HG02759 (cell line): Measurements from ENCODE around the gene RPS15A.
"Not testable (repeated sequence)": the region's sequence is repeated elsewhere in the genome, so short reads cannot be mapped to it uniquely, and the experiment has no call there.

ENCODE experiments used
- ATAC-seq: cut with Tn5 transposase; IDR thresholded peaks from one replicate; pipeline ENCODE4 v1.9.1; 2021; ENCODE audit warnings: mild to moderate bottlenecking, moderate library complexity; ENCODE audit not compliant: unreplicated experiment

RPS15A gene

DNA sequence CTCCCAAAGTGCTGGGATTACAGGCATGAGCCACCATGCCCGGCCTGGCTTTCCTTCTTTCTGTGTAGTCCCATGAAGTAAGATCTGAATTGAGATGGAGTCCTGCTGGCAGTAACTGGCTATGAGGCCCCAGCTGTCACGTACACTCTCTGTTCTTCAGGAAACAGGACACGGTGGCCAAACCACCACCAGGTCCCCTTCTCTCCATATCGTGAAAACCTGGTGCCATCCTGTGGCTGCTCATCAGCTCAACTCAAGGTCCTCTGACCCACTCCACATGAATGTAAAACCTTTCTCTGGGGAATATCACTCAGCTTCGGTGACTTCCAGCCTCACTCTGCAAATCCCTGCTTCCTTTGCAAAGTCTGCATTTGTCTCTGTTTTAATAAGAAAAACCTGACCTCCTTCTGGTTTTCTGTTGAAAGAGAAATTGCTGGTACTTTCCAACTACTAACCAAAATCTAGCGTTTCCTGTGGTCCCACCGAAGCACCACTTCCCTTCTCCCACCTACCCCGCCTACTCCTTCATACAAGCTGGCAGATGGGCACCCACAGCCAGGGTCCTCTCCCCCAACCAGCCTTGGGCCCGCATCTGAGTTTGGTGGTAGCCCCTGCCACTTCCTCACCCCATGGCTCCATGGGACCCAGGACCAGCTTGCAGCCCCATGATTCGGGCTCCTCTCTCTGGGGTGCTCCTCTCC, 32.0 kb downstream of the RPS15A start:
- ATAC-seq = peak; percentile 52

DNA sequence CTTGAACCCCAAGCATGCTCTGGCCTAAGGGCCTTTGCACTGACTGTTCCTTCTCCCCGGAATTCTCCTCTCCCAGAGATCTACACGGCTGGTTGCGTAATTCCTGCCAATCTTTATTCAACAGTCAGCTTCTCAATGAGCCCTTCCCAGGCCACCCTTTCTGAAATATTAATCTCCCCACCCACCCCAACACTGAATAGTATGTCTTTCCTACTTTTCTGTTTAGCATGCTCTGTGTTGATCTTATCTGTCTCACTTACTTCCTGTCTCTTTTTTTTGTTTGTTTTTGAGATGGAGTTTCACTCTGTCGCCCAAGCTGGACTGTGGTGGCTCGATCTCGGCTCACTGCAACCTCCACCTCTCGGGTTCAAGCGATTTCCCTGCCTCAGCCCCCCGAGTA, 33.5 kb downstream of the RPS15A start:
- ATAC-seq = not testable (repeated sequence)

DNA sequence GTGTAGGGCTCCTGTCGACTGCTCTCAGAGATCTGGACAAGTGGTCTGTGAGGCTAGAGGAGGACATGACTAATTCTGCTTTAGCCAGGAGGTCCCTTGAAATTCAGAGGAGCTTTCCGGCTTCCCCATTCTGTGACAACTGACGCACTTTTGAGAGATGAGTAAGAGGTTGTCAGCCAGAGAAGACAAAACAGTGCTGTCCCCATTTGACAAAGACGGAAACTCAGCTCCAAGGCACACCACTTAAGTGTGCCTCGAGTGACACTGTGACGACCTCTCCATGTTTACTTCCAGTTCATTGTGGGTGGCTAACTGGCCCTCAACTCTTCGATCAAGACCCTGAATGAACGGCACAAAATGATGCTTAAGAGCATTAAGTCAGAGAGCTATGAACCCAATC, 47.3 kb downstream of the RPS15A start:
- ATAC-seq = not testable (repeated sequence)

DNA sequence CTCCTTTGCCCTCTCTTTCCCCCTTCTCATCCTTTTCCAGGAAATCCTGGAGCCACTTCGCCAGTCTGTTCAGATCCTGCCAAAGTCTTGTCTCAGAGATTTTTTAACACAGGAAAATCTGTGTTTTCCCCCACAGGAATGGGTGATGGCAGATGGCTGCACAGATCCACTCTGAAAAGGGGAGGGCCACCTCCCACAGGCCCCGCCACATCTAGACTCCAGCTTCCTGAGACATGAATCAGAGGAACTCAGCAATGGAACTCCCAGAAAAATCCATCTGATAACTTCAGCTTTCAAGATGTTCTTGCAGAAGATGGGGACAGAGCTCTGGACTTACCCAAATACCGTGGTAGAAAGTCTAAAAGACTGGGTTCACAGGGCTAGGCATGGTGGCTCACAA, 50.1 kb downstream of the RPS15A start:
- ATAC-seq = not testable (repeated sequence)

DNA sequence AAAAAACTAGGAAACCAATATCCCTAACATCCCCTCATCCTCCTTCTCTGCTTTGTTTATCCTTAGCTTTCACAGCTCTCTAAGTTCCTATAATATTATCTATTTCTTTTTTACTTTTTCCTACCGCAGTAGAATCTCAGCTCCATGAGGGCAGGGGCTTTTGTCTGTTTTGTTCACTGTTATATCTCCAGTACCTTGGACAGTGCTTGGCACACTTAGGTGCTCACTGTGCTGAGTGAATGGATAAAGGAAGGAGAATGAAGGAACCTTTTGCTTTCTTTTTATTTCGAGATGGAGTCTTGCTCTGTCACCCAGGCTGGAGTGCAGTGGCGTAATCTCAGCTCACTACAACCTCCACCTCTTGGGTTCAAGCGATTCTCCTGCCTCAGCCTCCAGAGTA, 51.4 kb downstream of the RPS15A start:
- ATAC-seq = not testable (repeated sequence)

DNA sequence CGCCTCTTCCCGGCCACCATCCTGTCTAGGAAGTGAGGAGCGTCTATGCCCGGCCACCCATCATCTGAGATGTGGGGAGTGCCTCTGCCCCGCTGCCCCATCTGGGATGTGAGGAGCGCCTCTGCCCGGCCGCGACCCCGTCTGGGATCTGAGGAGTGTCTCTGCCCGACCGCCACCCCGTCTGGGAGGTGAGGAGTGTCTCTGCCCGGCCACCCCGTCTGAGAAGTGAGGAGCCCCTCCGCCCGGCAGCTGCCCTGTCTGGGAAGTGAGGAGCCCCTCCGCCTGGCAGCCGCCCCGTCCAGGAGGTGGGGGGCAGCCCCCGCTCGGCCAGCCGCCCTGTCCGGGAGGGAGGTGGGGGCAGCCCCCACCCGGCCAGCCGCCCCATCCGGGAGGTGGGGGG, 55.9 kb downstream of the RPS15A start:
- ATAC-seq = not testable (repeated sequence)
